ENCODE measurements around the gene CBX8. TPM values are rescaled to one million over a fixed set of nuclear protein-coding genes. Genes with fewer than 3 reads are reported as not detected.

The CBX8 gene
- total RNA-seq, 1 donor = 1.5 TPM

GRCh38 chr17:79742589-79742918, 54.3 kb downstream of the CBX8 start:
- H3K4me3 ChIP-seq (ENCODE audit: low read depth, low read length) = no peak overlapping the region
- no peak for DNase-seq (ENCODE audit: low read depth)
- TF ChIP-seq CTCF (IDR thresholded peaks at IDR 0.05; ENCODE audit: insufficient read depth, low read length) = no peak

Other genes with a start within 250 kb of the CBX8 start
- gene RBFOX3, start 186.0 kb downstream of the CBX8 start, total RNA-seq (ENCODE audit: low replicate concordance) = not detected in 2 replicates
- gene ENPP7, start 66.1 kb downstream of the CBX8 start, total RNA-seq (ENCODE audit: low replicate concordance) = not detected in 2 replicates
- 0.57 and 0.63 TPM in 2 replicates for gene CBX2, start 18.9 kb downstream of the CBX8 start, total RNA-seq (ENCODE audit: low replicate concordance)
- gene CBX4, start 42.4 kb upstream of the CBX8 start, total RNA-seq (ENCODE audit: low replicate concordance) = 8.3 and 12.8 TPM in 2 replicates
- gene TBC1D16, start 238.8 kb upstream of the CBX8 start, total RNA-seq (ENCODE audit: low replicate concordance) = 33.4 and 37.8 TPM in 2 replicates
- gene CCDC40, start 239.6 kb upstream of the CBX8 start, total RNA-seq (ENCODE audit: low replicate concordance) = 3.0 and 5.2 TPM in 2 replicates

All from fibroblast of the aortic adventitia (primary cell).